AG09309 (cell line): ENCODE data around the gene CAMK2G.
"Not testable (repeated sequence)": the region's sequence is repeated elsewhere in the genome, so short reads cannot be mapped to it uniquely, and the experiment has no call there.

ENCODE experiments used
- DNase-seq: peaks from one replicate; pipeline ENCODE4 v3.0.0-alpha.2; 2010; ENCODE audit warnings: low read depth
- H3K4me3 ChIP-seq: 2 replicates; pipeline ENCODE4 v1.5.1; 2011; ENCODE audit warnings: mild to moderate bottlenecking, low read depth, low read length, moderate library complexity; ENCODE audit not compliant: control insufficient read depth
- TF ChIP-seq, protein P1 (sequence below): IDR thresholded peaks from 2 replicates; pipeline ENCODE4 v1.5.1; 2011; ENCODE audit warnings: mild to moderate bottlenecking, low read depth, low read length, inconsistent platforms; ENCODE audit not compliant: insufficient read depth, control insufficient read depth; ENCODE audit errors: missing control alignments

Gene CAMK2G

DNA sequence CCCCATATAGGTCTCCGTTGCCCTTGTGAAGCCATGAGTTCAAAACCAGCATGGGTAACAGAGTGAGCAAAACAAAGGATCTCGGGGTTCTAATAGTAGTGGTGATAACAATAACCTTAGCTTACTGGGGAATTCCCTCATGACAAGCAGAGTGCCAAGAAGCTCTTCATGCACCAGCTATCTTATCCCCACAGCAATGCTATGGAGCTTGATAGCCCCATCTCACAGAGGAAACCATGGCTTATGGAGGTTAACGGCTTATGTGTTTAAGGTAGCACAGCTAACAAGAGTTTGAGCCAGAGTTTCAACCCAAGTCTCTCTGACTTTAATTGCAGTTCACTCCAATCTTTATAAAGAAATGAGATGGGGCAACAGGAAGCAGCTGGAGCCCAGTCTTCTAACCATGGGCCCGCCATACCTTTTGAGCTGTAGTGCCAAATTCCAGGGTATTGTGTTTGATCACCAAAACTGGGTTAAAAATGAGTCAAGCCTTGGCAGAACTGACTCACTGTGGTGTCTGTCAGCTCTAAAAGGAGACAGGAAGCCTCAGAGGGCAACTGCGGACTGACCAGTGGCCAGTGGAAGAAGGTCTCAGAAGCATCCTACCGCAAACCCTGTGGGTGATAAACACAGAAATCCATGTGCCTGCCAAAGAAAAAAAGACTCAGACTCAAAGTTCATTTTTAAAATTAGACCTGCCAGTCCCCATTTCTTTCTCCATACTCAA lies 20.1 kb upstream of the CAMK2G start:
- no peak overlapping the region for H3K4me3 ChIP-seq
- peak; percentile 89 for DNase-seq

DNA sequence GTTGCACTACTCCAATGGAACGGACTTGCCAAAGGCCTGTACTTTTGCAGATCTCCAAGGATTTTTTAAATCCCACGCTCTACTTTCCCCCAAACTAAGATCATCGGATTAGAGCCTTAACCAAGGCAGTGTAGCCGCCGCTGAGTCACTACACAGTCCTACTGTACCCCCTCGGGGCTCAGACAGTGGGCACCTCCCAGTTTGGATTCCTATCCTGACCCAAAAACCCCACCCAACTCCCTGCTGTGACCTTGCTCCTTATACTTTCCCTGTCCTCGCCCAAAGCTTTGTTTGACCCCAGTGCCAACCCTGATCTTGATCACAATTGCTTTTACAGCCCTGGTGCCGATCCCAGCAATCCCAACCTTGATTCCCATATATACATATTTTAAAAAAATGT lies 19.1 kb upstream of the CAMK2G start:
- TF ChIP-seq, protein P1, sequence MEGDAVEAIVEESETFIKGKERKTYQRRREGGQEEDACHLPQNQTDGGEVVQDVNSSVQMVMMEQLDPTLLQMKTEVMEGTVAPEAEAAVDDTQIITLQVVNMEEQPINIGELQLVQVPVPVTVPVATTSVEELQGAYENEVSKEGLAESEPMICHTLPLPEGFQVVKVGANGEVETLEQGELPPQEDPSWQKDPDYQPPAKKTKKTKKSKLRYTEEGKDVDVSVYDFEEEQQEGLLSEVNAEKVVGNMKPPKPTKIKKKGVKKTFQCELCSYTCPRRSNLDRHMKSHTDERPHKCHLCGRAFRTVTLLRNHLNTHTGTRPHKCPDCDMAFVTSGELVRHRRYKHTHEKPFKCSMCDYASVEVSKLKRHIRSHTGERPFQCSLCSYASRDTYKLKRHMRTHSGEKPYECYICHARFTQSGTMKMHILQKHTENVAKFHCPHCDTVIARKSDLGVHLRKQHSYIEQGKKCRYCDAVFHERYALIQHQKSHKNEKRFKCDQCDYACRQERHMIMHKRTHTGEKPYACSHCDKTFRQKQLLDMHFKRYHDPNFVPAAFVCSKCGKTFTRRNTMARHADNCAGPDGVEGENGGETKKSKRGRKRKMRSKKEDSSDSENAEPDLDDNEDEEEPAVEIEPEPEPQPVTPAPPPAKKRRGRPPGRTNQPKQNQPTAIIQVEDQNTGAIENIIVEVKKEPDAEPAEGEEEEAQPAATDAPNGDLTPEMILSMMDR = no peak

More for the DNA sequence above, 20.1 kb upstream of the CAMK2G start:
- TF ChIP-seq, protein P1 = no peak

DNA sequence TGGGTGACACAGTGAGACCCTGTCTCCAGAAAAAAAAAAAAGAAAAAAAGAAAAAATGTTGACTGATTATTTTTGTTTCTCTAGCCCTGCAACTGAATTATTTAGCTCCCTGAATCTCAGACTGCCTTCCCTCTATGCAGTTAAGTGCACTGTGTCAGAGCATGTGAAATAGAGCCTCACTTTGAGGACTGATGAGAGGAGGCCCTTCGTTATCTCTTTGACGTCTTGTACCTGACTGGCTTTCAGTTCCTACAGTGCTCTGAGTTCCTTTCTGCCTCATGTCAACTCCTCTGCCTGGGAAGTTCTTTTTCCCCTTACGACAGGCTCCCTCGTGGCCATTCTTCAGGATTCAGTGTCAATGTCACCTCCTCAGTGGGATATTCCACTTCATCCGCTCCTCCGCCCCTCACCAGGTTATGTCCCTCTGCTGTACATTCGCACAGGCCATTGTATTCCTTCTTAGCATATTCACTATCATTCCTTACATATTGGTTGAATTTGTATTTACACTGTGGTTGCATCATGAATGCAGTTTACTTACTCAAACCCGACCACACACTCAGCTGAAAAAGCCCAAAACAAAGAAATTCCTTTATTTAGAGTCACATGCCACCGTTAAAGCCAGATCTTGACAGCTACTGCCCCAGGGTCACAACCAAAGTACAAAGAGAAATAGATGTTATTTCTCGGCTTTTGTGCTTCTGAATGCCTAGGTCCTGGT lies 18.1 kb upstream of the CAMK2G start:
- TF ChIP-seq, protein P1 = no peak

More for the DNA sequence above, 19.1 kb upstream of the CAMK2G start:
- DNase-seq = no peak
- H3K4me3 ChIP-seq = no peak overlapping the region

DNA sequence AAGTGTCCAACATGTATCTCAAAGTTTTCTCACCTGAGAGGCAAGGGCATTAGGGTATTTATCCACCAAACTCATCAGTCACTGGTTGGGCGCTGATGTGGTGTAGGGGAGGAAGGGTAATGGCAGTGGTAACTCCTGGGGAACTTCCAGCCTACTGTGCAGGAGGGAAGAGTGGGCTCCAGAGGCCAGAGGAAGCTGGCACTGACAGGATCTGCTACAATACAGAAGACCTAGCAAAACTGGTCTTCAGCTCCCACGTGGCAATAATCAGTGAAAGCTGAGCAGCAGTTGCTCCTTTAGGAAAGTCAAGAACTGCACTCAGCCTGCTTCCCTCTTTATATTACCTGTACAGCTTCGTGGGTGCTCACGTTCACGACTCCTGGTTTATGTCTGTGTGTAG lies 17.2 kb upstream of the CAMK2G start:
- TF ChIP-seq, protein P1 = no peak
- H3K4me3 ChIP-seq = no peak overlapping the region
- DNase-seq = no peak

More for the DNA sequence above, 18.1 kb upstream of the CAMK2G start:
- peak; percentile 34 for DNase-seq
- no peak overlapping the region for H3K4me3 ChIP-seq

DNA sequence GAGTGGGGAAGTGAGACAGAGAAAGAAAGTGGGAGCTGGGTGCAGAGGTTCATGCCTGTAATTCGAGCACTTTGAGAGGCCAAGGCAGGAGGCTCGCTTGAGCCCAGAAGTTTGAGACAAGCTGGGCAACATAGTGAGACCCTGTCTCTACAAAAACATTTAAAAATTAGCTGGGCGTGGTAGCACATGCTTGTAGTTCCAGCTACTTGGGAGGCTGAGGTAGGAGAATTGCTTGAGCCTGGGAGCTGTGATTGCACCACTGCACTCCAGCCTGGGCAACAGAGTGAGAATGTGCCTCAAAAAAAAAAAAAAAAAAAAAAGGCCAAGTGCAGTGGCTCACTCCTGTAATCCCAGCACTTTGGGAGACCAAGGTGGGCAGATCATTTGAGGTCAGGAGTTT lies 16.5 kb upstream of the CAMK2G start:
- not testable (repeated sequence) for H3K4me3 ChIP-seq, DNase-seq

DNA sequence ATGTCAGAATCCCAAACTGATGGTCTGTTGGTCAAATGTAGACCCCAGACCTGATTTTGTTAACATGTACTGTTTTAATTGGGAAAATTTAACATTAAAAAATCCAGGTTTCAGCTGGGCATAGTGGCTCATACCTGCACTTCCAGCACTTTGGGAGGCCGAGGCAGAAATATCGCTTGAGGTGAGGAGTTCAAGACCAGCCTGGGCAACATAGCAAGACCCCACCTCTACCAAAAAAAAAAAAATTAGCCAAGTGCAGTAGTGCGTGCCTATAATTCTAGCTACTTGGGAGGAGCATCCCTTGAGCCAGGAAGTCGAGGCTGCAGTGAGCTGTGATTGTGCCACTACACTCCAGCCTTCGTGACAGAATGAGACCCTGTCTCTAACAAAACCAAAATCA lies 15.9 kb upstream of the CAMK2G start:
- TF ChIP-seq, protein P1 = no peak
- DNase-seq = no peak
- no peak overlapping the region for H3K4me3 ChIP-seq

DNA sequence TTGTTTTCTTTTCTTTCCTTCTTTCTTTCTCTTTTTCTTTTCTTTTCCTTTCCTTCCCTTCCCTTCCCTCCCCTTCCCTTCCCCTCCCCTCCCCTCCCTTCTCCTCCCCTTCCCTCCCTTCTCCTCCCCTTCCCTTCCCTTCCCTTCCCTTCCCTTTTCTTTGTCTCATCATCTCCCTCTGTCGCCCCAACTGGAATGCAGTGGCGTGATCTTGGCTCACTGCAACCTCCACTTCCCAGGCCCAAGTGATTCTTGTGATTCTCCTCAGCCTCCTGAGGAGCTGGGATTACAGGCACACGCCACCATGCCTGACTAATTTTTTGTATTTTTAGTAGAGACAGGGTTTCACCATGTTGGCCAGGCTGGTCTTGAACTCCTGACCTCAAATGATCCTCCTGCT lies 15.1 kb upstream of the CAMK2G start:
- not testable (repeated sequence) for DNase-seq

More for the DNA sequence above, 15.1 kb upstream of the CAMK2G start:
- not testable (repeated sequence) for H3K4me3 ChIP-seq
